Choroid plexus epithelial cell (primary cell): ENCODE results near the gene LRRC4C.

Source experiments
- DNase-seq: peaks from one replicate; pipeline ENCODE4 v3.0.0-alpha.2; 2010; ENCODE audit warnings: low read depth
- H3K4me3 ChIP-seq: 2 replicates; pipeline ENCODE4 v1.5.1; 2011; ENCODE audit warnings: low read depth, mild to moderate bottlenecking, control low read depth, low read length, moderate library complexity
- TF ChIP-seq, protein P1 (sequence below): conservative IDR thresholded peaks from 2 replicates; pipeline ENCODE4 v1.5.1; 2011; ENCODE audit warnings: low read depth, mild to moderate bottlenecking, control low read depth, inconsistent platforms, low read length, moderate library complexity

Gene LRRC4C

DNA sequence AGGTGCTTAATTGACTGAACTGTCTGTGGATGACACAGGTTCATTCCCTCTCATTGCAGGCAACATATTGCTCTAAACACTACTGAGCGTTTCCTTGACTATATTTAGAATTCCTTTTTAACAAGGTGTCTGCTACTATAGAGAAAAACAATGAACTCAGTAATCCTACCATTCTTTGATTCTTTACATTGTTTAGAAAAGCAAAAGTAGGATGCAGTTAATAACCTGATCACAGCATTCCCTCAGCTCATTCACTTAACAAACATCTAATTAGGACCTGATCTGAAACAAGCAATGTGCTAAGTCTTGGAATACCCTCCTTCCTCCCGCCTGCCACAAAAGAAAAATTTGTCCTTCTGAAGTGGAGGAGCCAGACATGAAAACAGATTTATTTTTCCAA, 313.1 kb downstream of the LRRC4C start:
- no peak for DNase-seq
- TF ChIP-seq, protein P1, sequence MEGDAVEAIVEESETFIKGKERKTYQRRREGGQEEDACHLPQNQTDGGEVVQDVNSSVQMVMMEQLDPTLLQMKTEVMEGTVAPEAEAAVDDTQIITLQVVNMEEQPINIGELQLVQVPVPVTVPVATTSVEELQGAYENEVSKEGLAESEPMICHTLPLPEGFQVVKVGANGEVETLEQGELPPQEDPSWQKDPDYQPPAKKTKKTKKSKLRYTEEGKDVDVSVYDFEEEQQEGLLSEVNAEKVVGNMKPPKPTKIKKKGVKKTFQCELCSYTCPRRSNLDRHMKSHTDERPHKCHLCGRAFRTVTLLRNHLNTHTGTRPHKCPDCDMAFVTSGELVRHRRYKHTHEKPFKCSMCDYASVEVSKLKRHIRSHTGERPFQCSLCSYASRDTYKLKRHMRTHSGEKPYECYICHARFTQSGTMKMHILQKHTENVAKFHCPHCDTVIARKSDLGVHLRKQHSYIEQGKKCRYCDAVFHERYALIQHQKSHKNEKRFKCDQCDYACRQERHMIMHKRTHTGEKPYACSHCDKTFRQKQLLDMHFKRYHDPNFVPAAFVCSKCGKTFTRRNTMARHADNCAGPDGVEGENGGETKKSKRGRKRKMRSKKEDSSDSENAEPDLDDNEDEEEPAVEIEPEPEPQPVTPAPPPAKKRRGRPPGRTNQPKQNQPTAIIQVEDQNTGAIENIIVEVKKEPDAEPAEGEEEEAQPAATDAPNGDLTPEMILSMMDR: no peak
- no peak overlapping the region for H3K4me3 ChIP-seq

DNA sequence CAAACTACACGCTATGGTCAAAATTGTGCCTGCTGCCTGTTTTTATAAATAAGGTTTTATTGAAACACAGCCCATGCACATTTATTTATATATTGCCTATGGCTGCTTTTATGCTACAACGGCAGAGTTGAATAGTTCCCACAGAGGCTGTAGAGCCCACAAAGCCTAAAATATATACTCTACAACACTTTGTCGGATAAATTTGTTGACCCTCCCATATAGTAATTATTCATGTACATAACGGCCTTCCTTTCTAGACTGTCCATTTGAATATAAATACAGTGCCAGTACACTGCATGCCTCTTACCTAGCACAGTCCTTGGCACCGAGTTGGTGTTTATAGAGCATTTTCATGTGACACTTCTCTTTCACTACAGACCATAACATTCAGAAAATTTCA, 314.0 kb downstream of the LRRC4C start:
- TF ChIP-seq, protein P1: no peak
- no peak overlapping the region for H3K4me3 ChIP-seq
- DNase-seq: no peak

DNA sequence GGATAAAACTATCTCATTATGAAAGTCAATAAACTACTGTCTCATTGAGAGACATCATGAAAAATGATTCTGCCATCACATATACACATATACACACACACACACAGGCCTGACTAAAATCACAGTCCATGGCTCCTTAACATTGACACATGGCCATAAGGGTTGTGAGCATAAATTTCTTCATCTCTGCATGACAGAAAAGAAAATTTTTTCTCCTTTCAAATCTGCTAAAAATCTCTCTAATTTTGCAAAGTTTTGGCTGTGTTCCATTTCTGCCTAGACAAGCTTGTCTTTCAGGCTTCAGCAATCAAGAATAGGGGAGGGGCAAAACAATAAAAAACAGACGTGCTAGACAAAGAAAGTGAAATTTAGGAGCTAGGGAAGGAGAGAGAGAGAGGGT, 324.5 kb downstream of the LRRC4C start:
- no peak overlapping the region for H3K4me3 ChIP-seq
- no peak for DNase-seq
- TF ChIP-seq, protein P1: no peak

DNA sequence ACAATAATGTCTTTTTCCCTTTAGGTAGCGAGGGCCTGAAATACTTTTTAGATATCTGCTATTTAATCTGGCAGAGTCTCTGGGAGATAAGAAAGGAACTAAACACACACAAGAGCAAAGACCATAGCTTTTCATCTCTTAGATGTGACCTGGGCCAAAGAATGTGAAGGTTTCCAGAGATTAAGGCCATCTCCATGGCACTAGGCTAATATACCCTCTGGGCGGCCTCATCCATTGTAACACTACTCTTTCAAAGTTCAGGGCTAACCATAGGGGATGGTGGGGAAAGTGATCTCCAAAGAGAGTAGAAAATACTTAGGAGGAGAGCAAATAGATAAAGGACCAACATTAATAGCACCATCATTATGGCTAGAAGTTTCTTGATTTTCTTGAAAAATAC, 326.4 kb downstream of the LRRC4C start:
- TF ChIP-seq, protein P1: no peak
- DNase-seq: no peak

DNA sequence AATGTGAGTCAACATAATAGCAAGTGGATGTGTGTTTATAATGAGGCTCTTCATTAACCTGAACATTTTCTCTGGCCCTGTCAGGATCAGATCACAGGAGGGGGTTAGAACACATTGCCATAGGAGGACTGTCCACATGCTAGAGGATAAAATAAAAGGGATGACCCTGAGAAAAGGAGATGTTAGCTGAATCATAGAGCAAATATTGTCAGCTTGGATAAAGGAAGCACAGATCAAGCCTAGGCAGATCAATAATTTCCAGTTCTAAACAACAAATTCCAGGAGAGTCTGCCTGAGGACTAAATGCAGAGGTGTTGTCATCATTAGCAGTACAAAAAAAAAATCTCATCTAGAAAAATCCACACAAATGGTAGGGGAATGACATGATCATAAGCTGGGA, 337.9 kb downstream of the LRRC4C start:
- DNase-seq: no peak
- TF ChIP-seq, protein P1: no peak
- no peak overlapping the region for H3K4me3 ChIP-seq

More for the DNA sequence above, 326.4 kb downstream of the LRRC4C start:
- no peak overlapping the region for H3K4me3 ChIP-seq

DNA sequence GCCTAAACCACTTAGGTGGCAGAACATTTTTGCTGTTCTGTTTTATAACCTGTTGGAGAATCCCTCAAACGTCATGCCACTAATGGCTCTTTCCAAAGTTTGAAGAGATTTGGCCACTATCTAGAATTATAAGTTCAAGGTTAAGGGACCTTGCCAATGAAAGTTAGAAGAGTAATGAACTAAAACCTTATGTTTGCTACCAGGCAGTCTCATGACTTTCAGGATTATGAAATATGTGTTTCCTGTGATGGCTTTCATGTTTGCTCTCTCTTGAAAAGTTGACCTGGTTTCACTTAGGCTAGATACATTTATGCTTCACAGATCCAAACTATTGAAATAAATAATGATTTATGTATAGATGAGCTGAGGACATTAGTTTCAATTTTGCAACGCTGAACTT, 340.0 kb downstream of the LRRC4C start:
- TF ChIP-seq, protein P1: no peak
- no peak for DNase-seq
- H3K4me3 ChIP-seq: no peak overlapping the region

DNA sequence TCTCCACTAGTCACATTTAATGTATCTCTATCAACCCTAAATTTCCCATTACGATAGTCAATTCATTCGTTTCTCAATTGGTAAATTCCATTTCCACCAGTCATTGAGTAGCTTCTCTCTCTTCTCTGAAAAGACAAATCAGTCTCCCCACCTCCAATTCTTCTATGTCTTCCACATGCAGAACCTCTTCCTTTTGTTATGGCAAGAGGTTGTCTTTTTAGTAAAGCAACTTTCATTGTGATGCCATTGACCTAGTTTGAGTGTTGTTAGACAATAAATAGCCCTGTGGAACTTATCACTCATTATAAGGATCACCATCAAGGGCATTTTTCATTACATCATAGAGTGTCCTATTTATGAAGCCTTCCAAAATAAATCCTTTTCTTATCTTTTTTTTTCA, 340.9 kb downstream of the LRRC4C start:
- no peak for DNase-seq
- TF ChIP-seq, protein P1: no peak
- H3K4me3 ChIP-seq: no peak overlapping the region
